GM19025 (cell line): ENCODE results near the gene FGF3.

Experiments
- ATAC-seq: cut with Tn5 transposase; IDR thresholded peaks from one replicate; pipeline ENCODE4 v1.9.1; 2021; ENCODE audit warnings: mild to moderate bottlenecking, low read depth, moderate library complexity; ENCODE audit not compliant: unreplicated experiment

FGF3 gene

DNA sequence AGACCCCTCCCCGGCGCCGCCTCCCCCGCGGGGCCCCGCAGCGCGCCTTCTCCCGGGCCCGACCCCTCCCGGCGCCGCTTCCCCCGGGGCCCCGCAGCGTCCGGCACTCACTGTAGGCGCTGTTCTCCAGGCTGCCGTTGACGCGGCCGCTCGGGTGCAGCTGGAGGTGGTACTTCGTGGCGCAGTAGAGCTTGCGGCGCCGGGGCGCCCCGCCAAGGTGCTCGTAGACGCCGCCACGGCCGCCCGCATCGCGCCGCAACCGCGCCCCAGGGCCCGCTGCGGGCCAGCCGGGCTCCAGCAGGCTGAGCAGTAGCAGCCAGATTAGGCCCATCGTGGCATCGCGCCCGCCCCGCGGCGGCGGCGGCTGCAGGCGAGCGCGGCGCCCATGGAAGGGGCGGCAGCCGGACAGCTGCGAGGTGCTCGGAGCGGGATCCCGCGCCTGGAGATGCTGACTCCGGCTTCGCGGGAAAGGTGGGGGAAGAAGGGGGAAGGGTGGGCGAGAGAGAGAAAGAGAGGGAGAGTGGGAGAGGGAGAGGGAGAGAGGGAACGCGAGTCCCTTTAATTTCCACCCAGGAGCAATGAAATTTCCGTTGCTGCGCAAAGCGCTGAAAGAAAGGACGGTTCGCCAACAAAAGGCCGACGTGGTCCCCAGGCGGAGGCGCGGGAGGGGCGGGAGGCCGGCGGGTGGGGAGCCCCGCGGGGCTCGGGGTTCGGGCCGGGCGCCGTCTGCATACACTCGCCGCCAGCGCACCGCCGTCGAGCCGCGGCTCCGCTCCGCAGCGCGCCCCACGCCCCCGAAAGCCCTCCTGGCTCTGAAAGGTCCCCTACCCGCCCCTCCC, at the start of gene FGF3:
Gene FGF3, minus strand, starts transcription at position 814 of the 839 bp plus-strand sequence. Its CDS starts 483 bp downstream, at position 331.
- ATAC-seq: no peak

DNA sequence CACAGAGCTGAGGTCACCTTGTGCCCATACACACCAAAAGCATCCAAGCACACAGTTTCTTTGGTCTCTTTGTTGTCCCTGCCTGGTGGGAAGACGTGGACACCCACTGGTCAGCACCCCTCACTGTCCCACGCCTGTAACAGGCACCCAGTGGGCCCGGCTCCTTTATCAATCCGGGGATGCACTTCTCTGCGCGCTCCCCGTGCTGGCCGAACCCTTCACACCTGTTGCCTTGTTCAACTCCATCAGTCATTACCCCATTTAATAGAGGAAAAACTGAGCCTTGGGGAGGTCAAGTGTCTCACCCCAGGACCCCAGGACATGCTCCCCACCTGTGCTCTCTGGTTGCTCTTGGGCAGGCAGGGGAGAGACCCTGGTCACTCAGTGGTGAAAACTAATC, 49.7 kb upstream of the FGF3 start:
- ATAC-seq: no peak

DNA sequence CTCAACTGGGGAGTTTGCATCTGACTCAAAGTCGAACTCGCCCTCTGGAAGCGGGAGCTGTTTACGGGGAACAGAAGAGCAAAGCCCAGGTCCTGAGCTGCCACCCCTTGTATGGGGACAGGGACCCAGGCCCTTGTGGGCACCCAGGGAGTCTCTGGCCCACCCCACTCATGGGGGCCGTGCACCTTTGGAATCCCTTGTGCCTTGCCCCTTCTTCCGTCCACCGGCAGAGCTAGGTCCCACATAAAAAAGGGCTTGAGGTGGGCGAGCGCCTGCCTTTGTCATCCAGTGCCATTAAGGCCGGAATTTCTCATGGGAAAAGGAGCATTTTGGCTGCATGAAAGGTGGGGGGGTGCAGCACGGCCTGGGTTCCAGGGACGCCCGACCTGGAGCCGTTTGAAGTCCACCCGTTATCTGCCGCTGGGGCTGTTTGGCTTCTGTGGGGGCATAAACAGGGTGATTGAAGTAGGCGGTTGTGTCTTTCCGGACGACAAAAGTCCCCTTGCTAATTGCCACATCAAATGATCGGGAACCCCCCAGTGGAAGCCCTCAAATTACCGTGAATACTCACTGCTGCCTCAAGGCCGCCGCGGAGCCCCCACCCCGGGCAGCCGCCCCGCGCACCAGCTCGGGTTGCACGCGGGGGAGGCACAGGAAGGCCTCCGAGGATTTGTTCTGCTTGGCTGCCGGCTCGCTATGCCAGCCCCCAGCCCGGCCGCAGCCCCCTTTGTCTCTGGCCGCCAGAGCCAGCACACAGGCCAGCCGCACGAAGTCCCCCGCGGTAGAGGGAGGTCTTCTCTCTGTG, 49.0 kb upstream of the FGF3 start:
- no peak for ATAC-seq

DNA sequence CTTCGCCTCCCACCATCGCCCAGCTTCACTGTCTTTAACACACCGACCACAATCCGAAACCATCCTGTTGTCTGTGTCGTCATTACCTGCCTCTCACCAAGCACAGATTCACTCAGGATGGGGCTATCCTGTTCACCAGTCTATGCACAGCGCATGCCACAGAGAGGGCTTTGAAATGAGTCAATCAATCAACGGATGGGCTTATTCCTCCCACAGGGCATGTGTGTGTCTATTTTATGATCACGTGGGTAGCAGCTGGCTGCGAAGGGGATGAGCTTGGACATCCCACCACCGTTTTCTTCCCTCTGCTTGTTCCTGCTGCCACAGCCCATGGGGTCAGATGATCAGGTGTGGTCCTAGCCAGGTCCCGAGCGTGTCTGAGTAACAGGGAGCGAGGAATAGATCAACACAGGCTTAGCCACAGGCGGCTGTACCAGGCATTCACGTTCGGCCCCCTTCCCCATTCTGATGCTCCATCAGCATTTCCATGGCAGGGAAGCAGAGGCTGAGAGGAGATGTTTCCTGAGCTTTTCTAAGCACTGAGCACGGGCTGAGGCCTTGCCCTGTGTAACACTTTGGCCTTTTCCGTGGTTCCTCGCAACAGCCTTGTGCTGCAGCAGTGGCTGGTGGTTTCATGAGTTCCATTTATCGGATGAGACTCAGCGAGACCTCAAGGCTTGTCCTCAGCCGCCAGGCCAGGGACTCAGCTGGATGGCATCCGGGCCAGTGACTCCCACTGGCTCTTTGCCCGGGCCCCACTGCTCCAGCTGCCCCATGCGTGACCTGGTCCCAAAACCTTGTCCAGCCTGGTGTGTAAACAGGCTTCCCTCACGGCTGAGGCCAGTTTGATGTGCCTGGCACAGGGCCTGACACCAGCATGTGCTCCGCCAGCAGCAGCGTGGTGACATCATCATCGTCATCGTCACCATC, 48.1 kb upstream of the FGF3 start:
- no peak for ATAC-seq

DNA sequence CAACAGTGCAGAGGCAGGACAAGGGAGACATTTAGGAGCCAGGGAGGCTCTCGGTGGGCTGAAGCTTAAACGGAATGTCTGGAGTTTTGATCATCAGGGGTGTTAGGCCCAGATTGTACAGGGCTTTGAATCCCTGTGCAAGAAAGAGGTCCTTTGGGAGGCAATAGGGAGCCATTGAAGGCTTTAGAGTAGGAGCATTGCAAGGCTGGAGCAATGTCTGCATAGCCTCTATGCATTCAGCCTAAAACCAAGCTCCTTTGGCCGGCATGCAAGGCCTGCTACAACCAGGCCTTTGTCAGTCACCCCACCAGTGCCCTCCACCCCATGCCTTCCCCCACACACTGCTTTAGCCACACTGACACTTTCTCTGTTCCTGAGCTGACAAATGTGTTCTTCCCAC, 47.4 kb upstream of the FGF3 start:
- ATAC-seq: no peak

DNA sequence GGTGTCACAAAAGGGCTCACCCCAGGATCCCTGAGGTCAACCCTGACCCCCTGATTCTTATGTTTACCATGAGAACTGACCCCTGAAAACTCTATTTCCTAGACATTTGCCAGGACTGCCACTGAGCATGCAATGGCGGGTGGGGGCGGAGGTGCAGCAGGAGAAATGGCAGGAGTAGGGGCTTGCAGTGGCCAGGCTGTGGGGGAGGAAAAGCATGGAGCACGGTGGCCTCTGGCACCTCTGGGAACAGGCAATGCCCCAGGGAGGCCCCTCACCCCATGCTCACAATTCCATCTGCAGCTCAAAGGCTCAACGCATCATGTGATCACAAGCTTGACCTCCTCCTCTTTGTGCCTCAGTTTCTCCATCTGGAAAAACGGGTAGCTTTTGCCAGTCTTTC, 46.5 kb upstream of the FGF3 start:
- ATAC-seq: no peak

DNA sequence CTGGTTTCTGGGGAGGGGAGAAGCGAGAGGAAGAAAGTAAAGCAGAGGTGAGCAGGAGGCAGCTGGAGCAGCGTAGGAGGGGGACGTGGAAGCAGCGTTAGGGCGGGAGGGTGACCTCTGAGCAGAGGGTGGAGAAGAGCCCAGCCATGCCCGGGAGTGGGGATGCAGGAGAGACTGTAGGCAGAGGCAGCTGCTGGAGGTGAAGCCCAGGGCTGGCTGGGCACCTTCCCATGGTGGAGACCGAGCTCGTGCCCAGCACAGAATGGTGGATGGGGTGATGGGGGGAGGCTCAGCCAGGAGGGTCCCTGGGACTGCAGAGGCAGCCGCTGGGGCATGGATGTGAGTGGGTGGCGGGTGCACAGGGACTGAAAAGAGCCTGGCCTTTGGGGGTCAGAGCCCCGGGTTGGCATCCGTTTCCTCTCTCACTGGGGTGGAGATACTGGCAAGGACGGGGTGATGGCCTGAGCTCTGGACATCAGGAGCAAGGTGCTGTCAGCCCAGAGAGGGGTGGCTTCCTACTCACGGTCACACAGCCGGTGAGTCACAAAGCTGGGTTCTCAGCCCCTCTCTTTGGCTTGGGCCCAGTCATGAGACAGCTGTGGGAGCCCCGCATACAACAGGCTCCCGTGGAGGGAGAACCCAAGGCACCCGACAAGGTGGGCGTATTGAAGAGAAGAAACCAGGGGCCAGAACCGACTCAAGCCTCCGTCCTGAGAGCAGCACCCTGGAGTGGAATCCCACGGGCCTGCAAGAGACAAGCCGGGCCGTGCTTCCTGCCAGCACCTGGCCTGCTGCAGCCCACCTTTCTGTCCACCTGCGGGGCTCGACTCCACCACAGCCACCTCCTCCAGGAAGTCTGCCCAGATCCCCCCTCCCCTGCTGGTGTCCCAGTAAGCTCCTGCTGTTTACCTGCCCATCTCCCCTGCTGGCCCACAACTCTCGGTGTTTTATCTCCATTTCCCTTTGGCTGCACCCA, 45.8 kb upstream of the FGF3 start:
- ATAC-seq: no peak

DNA sequence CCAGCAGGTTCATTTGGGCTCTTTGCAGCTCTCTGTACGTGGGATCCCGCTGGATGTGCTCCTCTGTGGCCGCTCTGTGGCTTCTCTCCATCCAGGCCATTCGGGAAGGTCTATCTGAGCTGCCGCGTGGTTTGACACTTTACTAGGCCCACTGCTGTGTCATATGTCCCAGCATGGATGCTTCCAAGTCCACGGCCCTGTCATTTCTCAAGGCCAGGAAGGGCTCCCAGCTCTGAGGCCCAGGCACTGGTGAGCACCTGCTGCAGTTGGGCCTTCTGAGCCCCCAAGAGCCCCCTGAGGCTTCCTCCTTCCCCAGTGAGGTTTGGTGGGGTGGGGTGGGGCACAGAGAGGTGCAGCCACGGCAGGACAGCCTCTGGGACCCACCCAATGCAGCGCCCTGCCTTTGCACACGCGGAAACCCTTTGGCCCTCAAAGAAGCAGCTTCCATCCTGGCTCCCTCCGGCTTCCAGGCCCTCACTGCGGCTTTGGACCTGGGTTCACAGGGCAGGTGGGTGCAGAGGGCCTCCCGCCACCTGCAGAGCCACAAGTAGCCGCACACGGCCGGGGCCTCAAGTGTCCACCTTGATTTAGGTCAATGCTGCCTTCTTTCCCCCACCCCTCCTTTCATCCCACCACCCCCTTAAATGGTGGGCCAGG, 44.5 kb upstream of the FGF3 start:
- no peak for ATAC-seq

DNA sequence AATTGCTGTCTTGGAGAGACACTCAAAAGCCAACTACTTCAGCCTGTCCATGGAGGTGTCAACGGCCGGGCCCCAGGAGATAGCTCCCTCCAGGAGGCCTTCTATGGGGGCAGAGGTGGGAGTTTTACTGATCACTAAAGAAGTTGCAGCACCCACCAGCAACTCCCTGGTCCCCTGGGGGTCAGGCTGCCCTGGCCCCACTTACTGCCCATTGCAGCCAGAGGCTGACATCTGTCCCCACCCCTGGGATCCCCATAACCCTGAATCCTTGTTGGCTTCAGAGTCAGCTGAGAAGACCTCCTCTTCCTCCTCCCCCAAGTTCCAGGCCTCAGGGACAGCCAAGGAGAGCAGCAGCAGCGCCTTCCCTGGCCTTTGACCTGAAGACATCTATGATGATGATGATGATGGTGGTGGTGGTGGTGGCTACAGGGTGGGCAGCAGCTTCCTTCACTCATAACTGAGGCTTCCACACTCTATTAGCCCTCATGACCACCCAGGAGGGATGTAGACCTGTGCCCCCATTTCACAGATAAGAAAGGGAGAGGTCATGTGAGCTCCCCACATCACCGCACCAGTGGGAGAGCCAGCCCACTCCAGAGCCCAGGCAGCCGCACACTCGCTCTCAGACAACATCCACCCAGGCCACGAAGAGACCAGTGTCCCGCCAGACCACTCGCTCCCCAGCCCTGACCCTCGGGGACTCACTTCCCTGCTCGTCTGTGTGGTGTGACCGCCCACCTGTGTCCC, 43.8 kb upstream of the FGF3 start:
- ATAC-seq: no peak

DNA sequence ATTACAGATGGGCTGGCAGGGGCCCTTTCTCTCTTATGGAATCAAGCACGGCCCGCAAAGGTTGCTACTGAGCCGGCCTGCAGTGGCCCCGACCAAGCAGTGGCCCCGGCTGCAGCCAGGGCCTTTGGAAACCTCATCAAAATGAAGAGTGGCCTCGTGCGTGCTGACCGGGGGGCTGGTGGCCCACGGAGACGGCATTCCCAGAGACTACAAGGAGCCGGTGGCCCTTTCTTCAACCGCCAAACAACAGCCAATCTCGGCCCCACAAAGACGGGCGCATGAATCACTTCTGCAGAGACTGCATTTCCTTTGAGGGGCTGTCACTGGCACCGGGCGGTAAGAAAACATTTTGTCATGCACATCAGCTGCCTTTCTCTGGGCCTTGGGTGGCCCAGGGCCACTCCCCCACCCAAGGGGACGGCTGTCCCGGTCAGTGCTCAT, 43.1 kb upstream of the FGF3 start:
- ATAC-seq: no peak

DNA sequence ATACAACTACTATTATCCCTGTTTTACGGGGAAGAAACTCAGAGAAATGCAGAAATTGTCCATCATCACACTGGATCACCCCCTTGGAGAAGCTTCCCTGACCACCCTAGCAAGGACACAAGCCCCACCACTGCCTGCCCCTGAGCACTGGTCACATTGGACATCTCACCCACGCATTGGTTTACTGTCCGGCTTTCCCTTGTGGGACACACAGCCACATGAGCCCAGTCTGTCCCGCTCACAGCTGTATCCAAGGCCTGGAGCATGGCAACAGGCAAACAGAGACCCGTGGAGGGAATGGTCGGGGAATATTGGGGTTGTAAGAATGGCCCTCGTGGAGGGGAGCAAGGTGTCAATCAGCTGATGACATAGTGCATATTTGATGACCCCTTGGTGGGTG, 42.7 kb upstream of the FGF3 start:
- no peak for ATAC-seq

DNA sequence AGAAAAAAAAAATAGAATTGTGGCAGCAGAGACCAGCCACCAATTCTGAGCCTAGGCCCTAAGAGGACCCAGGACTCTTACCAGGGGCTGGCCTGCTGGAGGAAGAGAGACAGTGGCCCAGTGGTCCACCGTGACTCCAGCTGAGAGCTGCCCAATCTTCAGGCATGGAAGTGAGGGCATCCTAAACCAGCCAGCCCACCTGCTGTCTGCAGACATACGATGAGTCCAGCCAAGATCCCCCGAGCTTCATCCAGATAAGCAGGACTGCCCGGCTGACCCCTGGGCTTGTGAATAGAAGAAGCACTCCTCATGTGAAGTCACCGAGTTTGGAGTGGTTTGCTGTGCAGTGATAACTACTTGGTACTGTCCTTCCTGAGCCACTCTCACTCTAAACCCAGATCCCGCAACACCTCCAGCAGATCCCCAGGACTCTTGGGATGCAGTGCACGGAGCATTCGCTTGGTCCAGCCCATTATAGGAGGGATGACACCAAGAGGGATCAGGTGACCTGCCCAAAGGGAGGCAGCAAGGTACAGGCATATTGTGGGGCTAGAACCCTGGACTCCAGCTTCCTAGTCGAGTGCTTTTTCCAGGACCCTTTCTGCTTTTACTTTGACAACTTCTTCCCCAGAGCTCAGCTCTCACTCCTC, 41.7 kb upstream of the FGF3 start:
- ATAC-seq: no peak

DNA sequence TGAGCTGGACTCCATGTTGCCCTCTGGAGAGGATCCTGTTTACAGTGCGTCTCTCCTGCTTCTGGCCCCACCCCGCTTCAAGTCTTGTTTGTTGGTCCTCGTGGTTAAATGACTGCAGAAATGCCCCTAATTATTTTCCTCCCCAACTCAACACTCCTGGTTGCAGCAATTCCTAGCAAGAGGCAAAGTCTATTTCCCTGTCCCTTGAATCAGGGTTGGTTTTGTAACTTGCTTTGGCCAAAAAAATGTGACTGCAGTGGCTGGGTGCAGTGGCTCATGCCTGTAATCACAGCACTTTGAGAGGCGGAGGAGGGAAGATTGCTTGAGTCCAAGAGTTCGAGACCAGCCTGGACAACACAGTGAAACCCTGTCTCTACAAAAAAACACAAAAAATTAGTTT, 41.0 kb upstream of the FGF3 start:
- no peak for ATAC-seq

DNA sequence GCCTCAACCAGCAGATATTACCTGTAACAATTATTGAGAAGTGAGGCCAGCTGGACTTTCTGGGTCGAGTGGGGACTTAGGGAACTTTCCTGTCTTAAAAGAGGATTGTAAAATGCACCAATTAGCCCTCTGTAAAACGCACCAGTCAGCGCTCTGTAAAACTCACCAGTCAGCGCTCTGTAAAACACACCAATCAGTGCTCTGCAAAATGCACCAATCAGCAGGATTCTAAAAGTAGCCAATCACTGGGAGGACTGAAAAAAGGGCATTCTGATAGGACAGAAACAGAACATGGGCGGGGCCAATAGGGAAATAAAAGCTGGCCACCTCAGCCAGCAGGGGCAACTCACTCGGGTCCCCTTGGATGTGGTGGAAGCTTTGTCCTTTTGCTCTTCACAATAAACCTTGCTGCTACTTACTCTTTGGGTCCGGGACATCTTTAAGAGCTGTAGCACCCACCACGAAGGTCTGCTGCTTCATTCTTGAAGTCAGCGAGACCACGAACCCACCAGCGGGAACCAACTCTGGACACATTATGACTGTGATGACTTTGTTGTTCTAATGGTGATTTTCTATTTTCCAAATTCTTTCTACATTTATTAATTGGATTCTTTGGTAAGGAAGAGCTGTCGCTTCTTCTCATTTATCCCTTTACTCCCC, 40.2 kb upstream of the FGF3 start:
- ATAC-seq: no peak

DNA sequence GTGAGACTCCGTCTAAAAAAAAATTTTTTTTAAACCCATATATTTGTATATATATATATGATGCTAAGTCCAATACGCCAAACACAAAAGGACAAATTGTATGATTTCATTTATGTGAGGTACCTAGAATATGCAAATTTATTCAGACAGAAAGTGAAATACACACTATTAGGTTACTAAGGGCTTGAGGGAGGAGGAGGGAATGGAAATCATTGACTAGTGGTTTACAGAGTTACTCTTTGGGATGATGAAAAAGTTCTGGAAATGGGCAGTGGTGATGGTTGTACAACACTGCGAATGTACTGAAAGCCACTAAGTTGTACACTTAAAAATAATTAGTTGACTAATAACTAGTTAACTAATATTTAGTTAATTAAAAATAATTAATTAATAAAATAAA, 36.2 kb upstream of the FGF3 start:
- ATAC-seq: no peak

DNA sequence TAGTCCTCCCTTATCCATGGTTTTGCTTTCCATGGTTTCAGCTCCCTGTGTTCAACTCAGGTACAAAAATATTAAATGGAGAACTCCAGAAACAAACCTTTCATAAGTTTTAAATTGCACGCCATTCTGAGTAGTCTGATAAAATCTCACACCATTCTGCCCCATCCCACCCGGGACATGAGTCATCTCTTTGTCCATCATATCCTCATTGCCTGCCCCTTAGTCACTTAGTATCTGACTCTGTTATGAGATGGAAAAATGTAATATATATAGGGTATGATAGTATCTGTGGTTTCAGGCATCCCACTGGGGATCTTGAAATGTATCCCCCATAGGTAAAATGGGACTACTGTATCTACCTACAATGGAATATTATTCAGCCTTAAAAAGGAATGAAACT, 35.5 kb upstream of the FGF3 start:
- ATAC-seq: no peak

DNA sequence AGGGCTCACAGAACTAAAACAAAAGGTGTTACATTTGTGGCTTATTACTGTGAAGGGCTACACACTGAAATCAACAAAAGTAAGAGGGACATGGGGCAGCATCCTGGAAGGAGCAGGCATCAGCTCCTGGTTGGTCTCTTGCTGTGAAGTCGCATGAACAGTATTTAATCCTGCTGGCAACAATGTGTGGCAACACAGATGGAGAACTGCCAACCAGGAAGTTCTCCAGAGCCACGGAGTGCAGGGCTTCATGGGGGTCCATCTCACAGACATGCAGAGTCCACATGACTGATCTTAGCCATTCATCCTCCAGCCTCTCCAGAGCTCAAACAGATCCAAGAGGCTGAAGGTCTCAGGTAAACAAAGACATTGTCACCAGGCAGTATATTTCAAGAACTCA, 32.8 kb upstream of the FGF3 start:
- ATAC-seq: no peak
